BLaER1 treated with 17β-estradiol and CSF1 and Interleukin-3, amounts not matched to agents 10 nM and 100 nM (cell line): ENCODE measurements around the gene C3orf85.
A peak's percentile ranks its signal among the peaks of the same experiment; 100 is the strongest.
"Not testable (repeated sequence)": the region's sequence is repeated elsewhere in the genome, so short reads cannot be mapped to it uniquely, and the experiment has no call there.

Source experiments
- H3K27ac ChIP-seq, 11 experiments: shearing (Covaris generic); formaldehyde crosslinking; 2 replicates each; pipeline ENCODE4 v1.8.1; 2022
- H3K27me3 ChIP-seq, 11 experiments: shearing (Covaris generic); formaldehyde crosslinking; 2 replicates each; pipeline ENCODE4 v1.8.1; 2022
- H3K36me3 ChIP-seq, 11 experiments: shearing (Covaris generic); formaldehyde crosslinking; 2 replicates each; pipeline ENCODE4 v1.8.1; 2022
- H3K4me1 ChIP-seq, 10 experiments: shearing (Covaris generic); formaldehyde crosslinking; 2 replicates each; pipeline ENCODE4 v1.8.1; 2022
- H3K4me2 ChIP-seq, 11 experiments: shearing (Covaris generic); formaldehyde crosslinking; 2 replicates each; pipeline ENCODE4 v1.8.1; 2022
- H3K4me3 ChIP-seq, 10 experiments: shearing (Covaris generic); formaldehyde crosslinking; 2 replicates each; pipeline ENCODE4 v1.8.1; 2022
- H3K9ac ChIP-seq, 11 experiments: shearing (Covaris generic); formaldehyde crosslinking; 2 replicates each; pipeline ENCODE4 v1.8.1; 2022
- H3K9me3 ChIP-seq, 11 experiments: shearing (Covaris generic); formaldehyde crosslinking; replicated peaks in 1 of 11; 2 replicates each; pipeline ENCODE4 v1.8.1; 2022
- H4K20me1 ChIP-seq, 11 experiments: shearing (Covaris generic); formaldehyde crosslinking; 2 replicates each; pipeline ENCODE4 v1.8.1; 2022
- Cebpa-rat ChIP-seq, 11 experiments: shearing (Covaris generic); IDR thresholded peaks; 2 replicates each; pipeline ENCODE4 v1.8.1; 2022

Gene C3orf85

DNA sequence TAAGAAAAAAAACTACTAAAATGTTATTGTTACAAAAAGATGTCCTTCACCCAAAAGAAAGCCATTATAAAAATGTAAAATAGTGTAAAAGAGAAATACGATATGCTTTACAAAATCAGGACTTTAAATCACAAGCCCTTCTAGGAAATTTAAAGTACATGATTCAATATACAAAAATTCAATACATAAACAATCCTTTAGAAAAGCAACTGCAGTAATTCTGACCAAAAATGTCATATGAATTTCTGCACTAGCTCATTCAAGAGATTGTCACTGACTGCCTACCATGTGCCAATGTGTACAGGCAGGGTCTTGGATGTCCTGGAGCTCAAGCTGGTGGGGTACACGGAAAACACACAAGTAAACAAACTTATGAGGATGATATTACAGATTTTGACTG is 21.1 kb upstream of the C3orf85 start:
- Histone ChIP-seq H3K9ac (no peak overlapping the region), H3K4me1 (peaks cover 0 to 4% (median 1%) of the 10 kb centered on the region in 10 experiments; a peak in 6 of 20 replicates), H3K9me3 (peaks cover 0 to 9% (median 3%) of the 10 kb centered on the region in 11 experiments; a peak in 5 of 22 replicates), H3K36me3 (no peaks in the 10 kb centered on the region), H3K27me3 (no peaks in the 10 kb centered on the region), H3K4me3 (no peak overlapping the region), H3K27ac (no peak overlapping the region), H3K4me2 (no peak overlapping the region), H4K20me1 (no peaks in the 10 kb centered on the region)
- TF ChIP-seq Cebpa-rat (IDR thresholded peaks at IDR 0.05) = no peak

DNA sequence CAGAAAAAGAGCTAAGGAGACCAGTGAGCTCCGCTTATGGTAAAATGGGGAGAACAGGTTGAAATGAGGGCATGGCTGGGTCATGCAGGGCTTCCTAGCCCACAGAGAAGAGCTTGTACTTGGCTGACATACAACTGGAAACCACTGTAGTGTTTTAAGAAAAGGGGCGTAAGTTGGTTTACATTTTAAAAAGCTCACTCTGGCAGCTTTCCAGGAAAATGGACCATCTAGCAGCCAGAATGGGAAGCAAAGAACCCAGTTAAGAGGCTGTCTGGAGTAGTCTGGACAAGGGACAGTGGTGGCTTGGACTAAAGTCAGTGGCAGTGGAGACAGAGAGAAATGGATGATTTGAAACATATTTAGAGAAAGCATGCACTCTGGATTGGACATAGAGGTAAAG is 20.5 kb upstream of the C3orf85 start:
- Histone ChIP-seq H3K4me3 (no peak overlapping the region), H3K27me3 (no peaks in the 10 kb centered on the region), H3K36me3 (no peaks in the 10 kb centered on the region), H3K9me3 (peaks cover 0 to 9% (median 3%) of the 10 kb centered on the region in 11 experiments; a peak in 5 of 22 replicates), H3K27ac (no peak overlapping the region), H4K20me1 (no peaks in the 10 kb centered on the region), H3K9ac (no peak overlapping the region), H3K4me1 (peaks cover 2 to 9% (median 7%) of the 10 kb centered on the region in 10 experiments; a peak in 19 of 20 replicates), H3K4me2 (no peak overlapping the region)
- TF ChIP-seq Cebpa-rat (IDR thresholded peaks at IDR 0.05) = no peak

DNA sequence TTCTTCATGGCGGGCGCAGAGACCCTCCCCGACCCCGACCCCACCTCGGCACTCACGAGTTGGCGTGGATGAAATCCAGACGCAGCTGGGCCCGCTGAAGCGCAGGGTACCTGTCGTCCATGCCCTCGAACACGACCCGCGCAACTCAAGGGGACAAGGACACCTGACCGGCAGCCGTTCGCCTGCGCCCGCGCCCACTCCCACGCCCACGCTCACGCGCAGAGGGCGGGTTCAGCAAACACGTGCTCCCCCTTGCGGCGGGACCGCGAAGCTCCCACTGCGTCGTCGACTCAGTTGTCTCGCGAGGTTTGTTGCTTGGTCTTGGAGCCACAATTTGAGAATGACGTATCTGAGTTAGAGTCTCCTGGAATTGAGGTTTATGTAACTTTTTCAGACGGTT is 18.6 kb upstream of the C3orf85 start, which contains the start of gene MORC1:
TSS of gene MORC1 (minus strand) at position 196 of the 400 bp plus-strand sequence. CDS start at position 121, 75 bp downstream.
- no peaks in the 10 kb centered on the region for H3K27me3 ChIP-seq
- peaks cover 0 to 9% (median 3%) of the 10 kb centered on the region in 11 experiments; a peak in 5 of 22 replicates for H3K9me3 ChIP-seq
- peaks cover 21 to 29% (median 26%) of the 10 kb centered on the region in 10 experiments for H3K4me1 ChIP-seq
- H3K4me2 ChIP-seq = no peak within 1 kb of the TSS
- no peak for TF ChIP-seq Cebpa-rat (IDR thresholded peaks at IDR 0.05)
- H3K27ac ChIP-seq = no peak within 1 kb of the TSS
- H3K4me3 ChIP-seq = no peak within 1 kb of the TSS
- no peak within 1 kb of the TSS for H3K9ac ChIP-seq
- H3K36me3 ChIP-seq = no peaks in the 10 kb centered on the region
- no peaks in the 10 kb centered on the region for H4K20me1 ChIP-seq

DNA sequence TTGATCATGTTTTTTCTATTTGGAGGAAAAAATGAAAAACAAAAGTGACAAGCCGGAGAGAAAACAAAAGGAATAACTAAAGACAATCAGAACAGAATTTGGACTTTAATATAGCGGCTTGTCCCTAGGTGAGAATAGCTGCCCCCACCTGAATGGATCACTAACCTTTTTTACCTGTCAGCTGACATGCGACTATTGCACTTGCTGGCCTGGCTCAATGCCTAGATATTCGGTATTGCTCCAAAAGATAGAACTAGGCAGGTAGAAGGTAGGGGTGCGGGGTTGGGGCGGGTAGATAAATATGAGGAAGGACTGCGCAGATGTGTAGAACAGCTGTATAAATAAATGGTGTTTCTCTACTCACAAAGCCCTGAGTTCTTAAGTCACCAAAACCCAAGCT is 17.9 kb upstream of the C3orf85 start:
- Histone ChIP-seq H3K27ac (no peak overlapping the region), H3K9me3 (peaks cover 0 to 9% (median 3%) of the 10 kb centered on the region in 11 experiments; a peak in 5 of 22 replicates), H3K27me3 (no peaks in the 10 kb centered on the region), H4K20me1 (no peaks in the 10 kb centered on the region), H3K4me3 (no peak overlapping the region), H3K9ac (no peak overlapping the region), H3K4me2 (no peak overlapping the region), H3K4me1 (peaks cover 24 to 30% (median 28%) of the 10 kb centered on the region in 10 experiments), H3K36me3 (no peaks in the 10 kb centered on the region)
- no peak for TF ChIP-seq Cebpa-rat (IDR thresholded peaks at IDR 0.05)

DNA sequence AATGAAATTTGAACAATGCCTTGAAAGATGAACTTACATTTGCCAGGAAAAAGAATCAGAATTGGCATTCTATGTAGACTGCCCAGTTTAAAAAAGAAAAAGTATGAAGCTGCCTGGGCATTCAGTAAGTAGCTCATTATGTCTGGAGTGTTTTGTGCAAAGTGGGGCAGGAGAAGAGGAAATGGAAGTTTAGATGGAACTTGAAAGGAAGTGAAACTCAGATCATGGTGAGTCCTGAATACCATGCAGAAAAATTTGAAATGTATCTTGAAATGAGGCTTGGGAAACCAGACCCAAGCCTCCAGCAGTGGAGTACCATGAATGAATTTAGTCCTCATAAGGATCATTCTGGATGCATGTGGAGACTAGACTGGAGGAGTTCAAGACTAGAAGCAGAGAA is 13.8 kb upstream of the C3orf85 start:
- Histone ChIP-seq H3K27me3 (no peaks in the 10 kb centered on the region), H3K4me3 (no peak overlapping the region), H4K20me1 (no peaks in the 10 kb centered on the region), H3K36me3 (no peaks in the 10 kb centered on the region), H3K4me2 (peak overlapping the region; percentile 60 to 81 (median 71)), H3K9ac (no peak overlapping the region), H3K4me1 (peaks cover 24 to 30% (median 28%) of the 10 kb centered on the region in 10 experiments), H3K27ac (peak overlapping the region in 4 of 11 experiments; percentile 30 to 58 (median 41); a peak in 4 of 22 replicates), H3K9me3 (peaks cover 0 to 9% (median 3%) of the 10 kb centered on the region in 11 experiments; a peak in 4 of 22 replicates)
- TF ChIP-seq Cebpa-rat (IDR thresholded peaks at IDR 0.05) = no peak

DNA sequence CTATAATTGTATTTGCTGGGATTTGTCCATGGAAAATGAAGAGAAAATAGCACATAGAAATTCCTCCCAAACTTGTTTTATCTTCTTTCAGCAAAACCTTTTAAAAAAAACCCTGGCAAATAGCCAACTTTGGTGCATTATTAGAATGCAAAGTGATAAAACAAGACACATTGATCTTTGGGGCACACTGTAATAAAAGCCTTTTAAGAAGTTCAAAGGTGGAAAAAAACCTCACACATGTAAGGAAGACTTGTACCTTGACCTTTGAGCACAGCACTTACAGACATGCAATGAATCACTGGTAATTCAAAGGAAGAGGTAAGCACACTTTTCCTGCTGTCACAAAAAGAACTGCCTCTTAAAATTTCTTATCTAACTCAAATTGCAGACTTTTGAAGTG is 10.6 kb upstream of the C3orf85 start:
- Histone ChIP-seq H3K27ac (no peak overlapping the region), H3K36me3 (no peaks in the 10 kb centered on the region), H3K9ac (no peak overlapping the region), H3K4me1 (peaks cover 22 to 25% (median 23%) of the 10 kb centered on the region in 10 experiments), H4K20me1 (no peaks in the 10 kb centered on the region), H3K27me3 (no peaks in the 10 kb centered on the region), H3K9me3 (peaks cover 0 to 5% (median 0%) of the 10 kb centered on the region in 11 experiments; a peak in 2 of 22 replicates), H3K4me2 (no peak overlapping the region), H3K4me3 (no peak overlapping the region)
- TF ChIP-seq Cebpa-rat (IDR thresholded peaks at IDR 0.05) = no peak

DNA sequence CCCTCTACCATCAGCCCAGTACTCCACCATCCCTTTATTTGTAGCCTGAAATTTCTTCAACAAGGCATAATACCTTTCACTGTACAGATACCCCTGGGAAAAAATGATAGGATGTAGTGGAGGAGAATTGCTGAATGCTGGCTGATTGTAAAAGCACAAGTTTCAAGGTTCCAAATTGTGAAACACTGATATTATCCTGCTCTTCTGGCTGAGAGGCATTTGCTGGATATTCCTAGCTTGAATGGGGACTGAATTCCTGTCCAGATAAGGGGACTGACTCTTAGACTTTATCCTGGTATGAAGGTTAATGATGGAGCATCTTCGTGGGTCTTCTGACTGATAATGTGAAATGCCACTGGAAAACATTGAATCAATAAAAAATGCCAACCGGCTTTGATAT is 9.0 kb upstream of the C3orf85 start:
- H3K27ac ChIP-seq = no peak overlapping the region
- no peak for TF ChIP-seq Cebpa-rat (IDR thresholded peaks at IDR 0.05)
- no peaks in the 10 kb centered on the region for H3K27me3 ChIP-seq
- H3K36me3 ChIP-seq = no peaks in the 10 kb centered on the region
- peaks cover 6 to 17% (median 10%) of the 10 kb centered on the region in 10 experiments for H3K4me1 ChIP-seq
- no peak overlapping the region for H3K9ac ChIP-seq
- no peak overlapping the region for H3K4me3 ChIP-seq
- no peaks in the 10 kb centered on the region for H4K20me1 ChIP-seq
- H3K4me2 ChIP-seq = no peak overlapping the region
- peaks cover 0 to 5% (median 0%) of the 10 kb centered on the region in 11 experiments; a peak in 2 of 22 replicates for H3K9me3 ChIP-seq

DNA sequence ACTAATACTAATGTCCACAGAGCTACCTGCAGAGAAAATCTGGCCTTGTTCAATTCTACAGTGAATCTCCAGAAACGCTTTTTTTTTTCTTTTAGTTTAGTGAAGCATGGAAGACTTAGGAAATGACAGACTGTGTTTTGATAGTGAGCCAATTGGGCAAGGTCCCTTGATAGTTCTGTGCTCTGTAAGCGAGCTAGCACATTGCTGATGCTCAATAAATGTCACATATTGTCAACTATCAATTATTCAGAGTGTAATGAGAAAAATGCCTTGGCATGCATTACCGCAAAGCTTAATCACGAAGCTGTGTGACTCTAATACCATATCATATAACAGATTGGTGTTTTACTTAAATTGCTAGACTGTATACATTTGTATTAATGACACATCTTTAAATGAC is 5.2 kb upstream of the C3orf85 start:
- no peak for TF ChIP-seq Cebpa-rat (IDR thresholded peaks at IDR 0.05)
- Histone ChIP-seq H3K9ac (no peak overlapping the region), H3K36me3 (no peaks in the 10 kb centered on the region), H3K4me3 (no peak overlapping the region), H3K27me3 (no peaks in the 10 kb centered on the region), H3K27ac (no peak overlapping the region), H3K4me1 (peaks cover 0 to 11% (median 3%) of the 10 kb centered on the region in 10 experiments; a peak in 6 of 20 replicates), H4K20me1 (no peaks in the 10 kb centered on the region), H3K9me3 (peaks cover 0 to 5% (median 0%) of the 10 kb centered on the region in 11 experiments; a peak in 1 of 22 replicates), H3K4me2 (peak overlapping the region in 5 of 11 experiments; percentile 4 to 32 (median 6); a peak in 5 of 22 replicates)

DNA sequence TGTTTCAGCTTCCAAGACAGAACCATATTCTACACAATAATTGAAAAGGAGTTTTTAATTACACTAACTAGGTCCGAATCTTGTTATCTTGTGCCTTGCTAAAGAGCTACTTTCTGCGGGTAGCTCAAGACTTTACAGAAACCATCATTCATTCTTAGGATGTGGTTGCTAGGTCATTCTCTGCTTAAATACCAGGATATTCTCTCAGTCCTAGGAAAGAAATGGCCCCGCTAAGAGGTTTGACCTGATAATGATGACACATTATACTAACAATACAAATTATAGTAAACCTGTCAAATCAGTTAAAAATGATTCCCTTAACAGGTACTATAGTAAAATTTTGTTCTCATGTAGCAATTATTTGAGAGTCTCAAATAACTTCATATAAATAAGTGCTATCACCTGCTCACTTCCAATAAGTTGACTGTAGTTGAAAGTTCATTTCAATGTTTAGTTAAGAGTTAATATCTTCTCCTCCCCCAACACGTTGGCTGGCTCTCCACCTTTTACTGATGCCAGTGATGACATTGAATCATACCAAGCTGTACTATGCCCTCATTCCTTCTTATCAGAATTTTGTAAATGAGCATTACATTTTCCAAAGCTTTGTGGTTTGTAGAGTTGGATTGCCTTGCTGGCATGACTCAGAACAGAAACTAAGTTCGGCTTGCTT is 3.6 kb upstream of the C3orf85 start:
- no peaks in the 10 kb centered on the region for H4K20me1 ChIP-seq
- TF ChIP-seq Cebpa-rat (IDR thresholded peaks at IDR 0.05) = no peak
- H3K9ac ChIP-seq = no peak overlapping the region
- H3K4me2 ChIP-seq = no peak overlapping the region
- no peaks in the 10 kb centered on the region for H3K27me3 ChIP-seq
- peaks cover 0 to 5% (median 0%) of the 10 kb centered on the region in 11 experiments; a peak in 1 of 22 replicates for H3K9me3 ChIP-seq
- no peak overlapping the region for H3K4me3 ChIP-seq
- H3K27ac ChIP-seq = no peak overlapping the region
- peaks cover 0 to 14% (median 3%) of the 10 kb centered on the region in 10 experiments; a peak in 6 of 20 replicates for H3K4me1 ChIP-seq
- H3K36me3 ChIP-seq = no peaks in the 10 kb centered on the region

DNA sequence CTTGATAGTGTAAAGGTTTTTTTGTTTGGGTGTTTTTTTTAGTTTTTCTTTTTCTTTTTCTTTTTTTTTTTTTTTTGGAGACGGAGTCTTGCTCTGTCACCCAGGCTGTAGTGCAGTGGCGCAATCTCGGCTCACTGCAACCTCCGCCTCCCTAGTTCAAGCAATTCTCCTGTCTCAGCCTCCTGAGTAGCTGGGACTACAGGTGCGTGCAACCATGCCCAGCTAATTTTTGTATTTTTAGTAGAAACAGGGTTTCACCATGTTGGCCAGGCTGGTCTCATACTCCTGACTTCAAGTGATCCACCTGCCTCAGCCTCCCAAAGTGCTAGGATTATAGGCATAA is 3.1 kb upstream of the C3orf85 start:
- not testable (repeated sequence) for H3K27ac ChIP-seq, H3K4me2 ChIP-seq, H3K36me3 ChIP-seq, H3K9me3 ChIP-seq, H3K4me3 ChIP-seq, H4K20me1 ChIP-seq, H3K27me3 ChIP-seq, H3K9ac ChIP-seq
- H3K4me1 ChIP-seq = peaks cover 0 to 15% (median 3%) of the 10 kb centered on the region in 10 experiments; a peak in 6 of 20 replicates
